HepG2 (cell line): Measurements from ENCODE around the gene ALG5. TPM values are rescaled to one million over a fixed set of nuclear protein-coding genes. Genes with fewer than 3 reads are reported as not detected.
A peak's percentile ranks its signal among the peaks of the same experiment; 100 is the strongest.

ENCODE experiments used
- CEBPB ChIP-seq: IDR thresholded peaks from 2 replicates; pipeline ENCODE4 v1.6.1; 2011; ENCODE audit warnings: low read depth, low read length, improper control_type of control experiment, borderline replicate concordance
- CENPT ChIP-seq: sonication (generic); formaldehyde crosslinking; IDR thresholded peaks from 2 replicates; pipeline ENCODE4 v1.8.0; 2022; ENCODE audit warnings: low read depth, mild to moderate bottlenecking, moderate library complexity, missing genetic modification reagents
- EEA1 ChIP-seq: sonication (generic); formaldehyde crosslinking; IDR thresholded peaks from 2 replicates; pipeline ENCODE4 v1.5.1; 2020; ENCODE audit warnings: mild to moderate bottlenecking, missing genetic modification reagents, borderline replicate concordance
- HBP1 ChIP-seq: IDR thresholded peaks from 2 replicates; pipeline ENCODE4 v1.6.1; 2016; ENCODE audit warnings: low read depth, control low read depth
- MAZ ChIP-seq, 2 experiments: sonication (generic) in 1 of 2; formaldehyde crosslinking in 1 of 2; IDR thresholded peaks; 2 replicates each; pipeline versions ENCODE4 v1.5.0 to v1.6.1; 2012 to 2020; ENCODE audit warnings: low read depth in 2 of 2, mild to moderate bottlenecking in 2 of 2, borderline replicate concordance in 1 of 2, improper control_type of control experiment in 1 of 2, low read length in 1 of 2, missing genetic modification reagents in 1 of 2, moderate library complexity in 1 of 2
- MLLT10 ChIP-seq: sonication (generic); formaldehyde crosslinking; IDR thresholded peaks from 2 replicates; pipeline ENCODE4 v1.4.0; 2020; ENCODE audit warnings: missing genetic modification reagents
- PATZ1 ChIP-seq: sonication (generic); formaldehyde crosslinking; IDR thresholded peaks from 2 replicates; pipeline ENCODE4 v1.4.0; 2020; ENCODE audit warnings: missing genetic modification reagents
- SRSF4 ChIP-seq: fragments of 200-400 bp; formaldehyde crosslinking; IDR thresholded peaks from one replicate; pipeline ENCODE4 v1.6.1; 2018; ENCODE audit warnings: mild to moderate bottlenecking, low read depth, low read length, moderate library complexity; ENCODE audit not compliant: poor library complexity, severe bottlenecking
- XRCC5 ChIP-seq: fragments of 200-400 bp; formaldehyde crosslinking; optimal IDR thresholded peaks from 2 replicates; pipeline ENCODE3; 2017; ENCODE audit warnings: mild to moderate bottlenecking, low read length
- YEATS4 ChIP-seq: sonication (generic); formaldehyde crosslinking; IDR thresholded peaks from 2 replicates; pipeline ENCODE4 v1.4.0; 2020; ENCODE audit warnings: missing genetic modification reagents, borderline replicate concordance
- ZBTB21 ChIP-seq: sonication (generic); formaldehyde crosslinking; IDR thresholded peaks from 2 replicates; pipeline ENCODE4 v1.4.0; 2020; ENCODE audit warnings: missing genetic modification reagents
- ZNF281 ChIP-seq: sonication (generic); formaldehyde crosslinking; IDR thresholded peaks from 2 replicates; pipeline ENCODE4 v1.4.0; 2020; ENCODE audit warnings: missing genetic modification reagents, borderline replicate concordance
- ZNF431 ChIP-seq: sonication (generic); formaldehyde crosslinking; IDR thresholded peaks from 2 replicates; pipeline ENCODE4 v1.9.0; 2022; ENCODE audit warnings: missing genetic modification reagents, low read depth, mild to moderate bottlenecking, borderline replicate concordance
- ZNF432 ChIP-seq: sonication (generic); formaldehyde crosslinking; IDR thresholded peaks from 2 replicates; pipeline ENCODE4 v1.5.0; 2020; ENCODE audit warnings: missing genetic modification reagents, mild to moderate bottlenecking, borderline replicate concordance
- ZNF687 ChIP-seq: sonication (generic); formaldehyde crosslinking; IDR thresholded peaks from 2 replicates; pipeline ENCODE4 v1.5.1; 2020; ENCODE audit warnings: mild to moderate bottlenecking, missing genetic modification reagents, moderate library complexity
- ZNF746 ChIP-seq: sonication (generic); formaldehyde crosslinking; IDR thresholded peaks from 2 replicates; pipeline ENCODE4 v1.8.0; 2022; ENCODE audit warnings: mild to moderate bottlenecking, missing genetic modification reagents
- ZSCAN12 ChIP-seq: sonication (generic); formaldehyde crosslinking; IDR thresholded peaks from 2 replicates; pipeline ENCODE4 v1.9.0; 2021; ENCODE audit warnings: mild to moderate bottlenecking, missing genetic modification reagents
- polyA plus RNA-seq, 8 experiments: library from polyadenylated mRNA; depleted of rRNA in 3 of 8; stranded (reverse) in 7 of 8; unstranded in 1 of 8; fragments of >200 nt; fragmentation: Illumina TruSeq in 4 of 8; extraction: Trizol in 4 of 8; gene quantifications; 2 replicates each; pipeline versions ENCODE4 v1.2.1 to v1.2.3, GENCODE V29; 2011 to 2016; ENCODE audit warnings: low read depth in 4 of 8, missing spikeins in 1 of 8, mixed read lengths in 1 of 8; ENCODE audit not compliant: insufficient read depth in 1 of 8
- total RNA-seq, 5 experiments: library from RNA; depleted of rRNA; stranded (reverse); fragments of >200 nt; fragmentation: Illumina TruSeq; extraction: Trizol; gene quantifications; 2 replicates each; pipeline ENCODE4 v1.2.3, GENCODE V29; 2016; ENCODE audit warnings: low read depth in 1 of 5

ALG5 gene
- total and polyA plus RNA-seq, 2 of the 13 experiments (the other 11 are each of a cell fraction or from before 2014, with no cell fraction given) = 27.8 to 51.1 TPM

GRCh38 chr13:36999054-36999714 is at the start of gene ALG5 (continued):
- no peak for TF ChIP-seq PATZ1
- no peak for TF ChIP-seq SRSF4
- peak; percentile 89; the same call in 1 of the 2 replicates for TF ChIP-seq YEATS4 (CRISPR knock-in tag)
- no peak for TF ChIP-seq CEBPB
- TF ChIP-seq ZBTB21 (CRISPR knock-in tag) = no peak
- TF ChIP-seq ZSCAN12 (CRISPR knock-in tag) = no peak
- no peak for TF ChIP-seq CENPT
- peak; percentile 65 for TF ChIP-seq ZNF687 (CRISPR knock-in tag)
- TF ChIP-seq ZNF431 = no peak
- TF ChIP-seq ZNF281 = peak; percentile 58; the same call in 1 of the 2 replicates
- TF ChIP-seq MAZ (IDR thresholded peaks at IDR 0.05; ENCODE audit: borderline replicate concordance, low read depth, low read length) = 0 out of 2 replicates have a peak, but pooled peaks have one; percentile 36
- TF ChIP-seq MAZ (CRISPR knock-in tag; IDR thresholded peaks at IDR 0.05; ENCODE audit: low read depth) = peak; percentile 81; the same call in 1 of the 2 replicates
- no peak for TF ChIP-seq ZNF432 (CRISPR knock-in tag)
- no peak for TF ChIP-seq MLLT10 (CRISPR knock-in tag)
- TF ChIP-seq XRCC5 = no peak
- TF ChIP-seq HBP1 = no peak
- no peak; the same call in 1 of the 2 replicates for TF ChIP-seq ZNF746 (CRISPR knock-in tag)
- peak; percentile 45; the same call in 1 of the 2 replicates for TF ChIP-seq EEA1 (CRISPR knock-in tag)
